HepG2 (cell line): ENCODE results near the gene NXN. TPM values are rescaled to one million over a fixed set of nuclear protein-coding genes. Genes with fewer than 3 reads are reported as not detected.

Experiments used
- AGO1 ChIP-seq: fragments of 200-400 bp; formaldehyde crosslinking; IDR thresholded peaks from 2 replicates; pipeline ENCODE4 v1.6.1; 2017; ENCODE audit warnings: mild to moderate bottlenecking, low read depth, low read length, moderate library complexity; ENCODE audit not compliant: poor library complexity, severe bottlenecking
- DZIP1 ChIP-seq: sonication (generic); formaldehyde crosslinking; IDR thresholded peaks from 2 replicates; pipeline ENCODE4 v1.5.0; 2020; ENCODE audit warnings: mild to moderate bottlenecking, missing genetic modification reagents
- FOXO1 ChIP-seq: sonication (generic); formaldehyde crosslinking; IDR thresholded peaks from 2 replicates; pipeline ENCODE4 v1.4.0; 2020; ENCODE audit warnings: missing genetic modification reagents
- HES4 ChIP-seq: sonication (generic); formaldehyde crosslinking; IDR thresholded peaks from 2 replicates; pipeline ENCODE4 v1.9.0; 2021; ENCODE audit warnings: mild to moderate bottlenecking, missing genetic modification reagents, borderline replicate concordance
- KDM1A ChIP-seq: IDR thresholded peaks from 2 replicates; pipeline ENCODE4 v1.6.1; 2016; ENCODE audit warnings: missing compliant biosample characterization
- KLF12 ChIP-seq: sonication (generic); formaldehyde crosslinking; IDR thresholded peaks from 2 replicates; pipeline ENCODE4 v1.4.0; 2020; ENCODE audit warnings: missing genetic modification reagents, borderline replicate concordance
- MATR3 ChIP-seq: sonication (generic); formaldehyde crosslinking; IDR thresholded peaks from 2 replicates; pipeline ENCODE4 v1.4.0; 2020; ENCODE audit warnings: missing genetic modification reagents
- MTA1 ChIP-seq: sonication (generic); formaldehyde crosslinking; IDR thresholded peaks from 2 replicates; pipeline ENCODE4 v1.4.0; 2020; ENCODE audit warnings: missing genetic modification reagents, mild to moderate bottlenecking, borderline replicate concordance
- MXI1 ChIP-seq: IDR thresholded peaks from 3 replicates; pipeline ENCODE4 v1.6.1; 2012; ENCODE audit warnings: low read depth, low read length, inconsistent platforms, borderline replicate concordance
- MZF1 ChIP-seq: sonication (generic); formaldehyde crosslinking; IDR thresholded peaks from 2 replicates; pipeline ENCODE4 v1.8.1; 2023; ENCODE audit warnings: mild to moderate bottlenecking, missing genetic modification reagents, borderline replicate concordance
- POLR2G ChIP-seq: fragments of 200-400 bp; formaldehyde crosslinking; IDR thresholded peaks from 2 replicates; pipeline ENCODE4 v1.6.1; 2018; ENCODE audit warnings: mild to moderate bottlenecking, low read depth, low read length, moderate library complexity
- TEF ChIP-seq: sonication (generic); formaldehyde crosslinking; IDR thresholded peaks from 2 replicates; pipeline ENCODE4 v1.5.0; 2020; ENCODE audit warnings: missing genetic modification reagents
- TSC22D2 ChIP-seq: sonication (generic); formaldehyde crosslinking; IDR thresholded peaks from 2 replicates; pipeline ENCODE4 v1.5.1; 2020; ENCODE audit warnings: missing genetic modification reagents, mild to moderate bottlenecking, borderline replicate concordance
- ZFP36L1 ChIP-seq: sonication (generic); formaldehyde crosslinking; IDR thresholded peaks from 2 replicates; pipeline ENCODE4 v1.8.0; 2022; ENCODE audit warnings: mild to moderate bottlenecking, missing genetic modification reagents, moderate library complexity
- ZNF225 ChIP-seq: sonication (generic); formaldehyde crosslinking; IDR thresholded peaks from 2 replicates; pipeline ENCODE4 v1.4.0; 2020; ENCODE audit warnings: mild to moderate bottlenecking, missing genetic modification reagents
- ZNF235 ChIP-seq: sonication (generic); formaldehyde crosslinking; IDR thresholded peaks from 2 replicates; pipeline ENCODE4 v1.8.1; 2023; ENCODE audit warnings: mild to moderate bottlenecking, missing genetic modification reagents, borderline replicate concordance
- ZNF44 ChIP-seq: sonication (generic); formaldehyde crosslinking; IDR thresholded peaks from 2 replicates; pipeline ENCODE4 v1.5.1; 2020; ENCODE audit warnings: mild to moderate bottlenecking, missing genetic modification reagents
- ZNF614 ChIP-seq: IDR thresholded peaks from 2 replicates; pipeline ENCODE4 v1.6.1; 2018; ENCODE audit warnings: missing biosample characterization, missing genetic modification reagents, inconsistent platforms, borderline replicate concordance
- ZNF75D ChIP-seq: sonication (generic); formaldehyde crosslinking; IDR thresholded peaks from 2 replicates; pipeline ENCODE4 v1.8.1; 2023; ENCODE audit warnings: missing genetic modification reagents, mild to moderate bottlenecking, borderline replicate concordance
- ZNF772 ChIP-seq: sonication (generic); formaldehyde crosslinking; IDR thresholded peaks from 2 replicates; pipeline ENCODE4 v1.5.0; 2020; ENCODE audit warnings: mild to moderate bottlenecking, missing genetic modification reagents
- ZNF781 ChIP-seq: sonication (generic); formaldehyde crosslinking; IDR thresholded peaks from 2 replicates; pipeline ENCODE4 v1.5.1; 2020; ENCODE audit warnings: borderline replicate concordance, mild to moderate bottlenecking, missing genetic modification reagents; ENCODE audit errors: not compliant biosample characterization
- ZSCAN31 ChIP-seq: sonication (generic); formaldehyde crosslinking; IDR thresholded peaks from 2 replicates; pipeline ENCODE4 v1.5.0; 2020; ENCODE audit warnings: low read depth, mild to moderate bottlenecking, missing genetic modification reagents
- polyA plus RNA-seq, 8 experiments: library from polyadenylated mRNA; depleted of rRNA in 3 of 8; stranded (reverse) in 7 of 8; unstranded in 1 of 8; fragments of >200 nt; fragmentation: Illumina TruSeq in 4 of 8; extraction: Trizol in 4 of 8; gene quantifications; 2 replicates each; pipeline versions ENCODE4 v1.2.1 to v1.2.3, GENCODE V29; 2011 to 2016; ENCODE audit warnings: low read depth in 4 of 8, missing spikeins in 1 of 8, mixed read lengths in 1 of 8; ENCODE audit not compliant: insufficient read depth in 1 of 8
- total RNA-seq, 5 experiments: library from RNA; depleted of rRNA; stranded (reverse); fragments of >200 nt; fragmentation: Illumina TruSeq; extraction: Trizol; gene quantifications; 2 replicates each; pipeline ENCODE4 v1.2.3, GENCODE V29; 2016; ENCODE audit warnings: low read depth in 1 of 5
- TF ChIP-seq, protein P1 (sequence below): sonication (generic); formaldehyde crosslinking; IDR thresholded peaks from 2 replicates; pipeline ENCODE4 v1.4.0; 2020; ENCODE audit warnings: mild to moderate bottlenecking, missing genetic modification reagents

Gene NXN
- total and polyA plus RNA-seq, 2 of the 13 experiments (the other 11 are each of a cell fraction or from before 2014, with no cell fraction given): 22.2 to 24.3 TPM

DNA sequence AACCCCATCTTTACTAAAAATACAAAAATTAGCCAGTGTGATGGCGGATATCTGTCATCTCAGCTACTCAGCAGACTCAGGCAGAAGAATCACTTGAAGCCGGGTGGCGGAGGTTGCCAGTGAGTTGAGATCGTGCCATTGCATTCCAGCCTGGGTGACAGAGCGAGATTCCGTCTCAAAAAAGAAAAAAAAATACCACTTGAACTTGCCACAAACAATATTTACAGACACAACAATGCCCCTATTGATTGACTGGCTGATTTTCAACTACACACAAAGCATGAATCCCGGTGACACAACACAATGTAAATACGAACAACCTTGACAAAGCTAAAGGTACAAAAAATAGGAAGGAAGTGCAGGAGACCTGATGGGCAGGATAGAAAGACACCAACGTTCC lies 49.3 kb downstream of the NXN start (continued):
- TF ChIP-seq AGO1: no peak
- no peak; the same call in 1 of the 2 replicates for TF ChIP-seq TEF (CRISPR knock-in tag)
- no peak for TF ChIP-seq DZIP1 (CRISPR knock-in tag)
- TF ChIP-seq ZNF44: no peak
- TF ChIP-seq ZNF614: peak; percentile 95
- TF ChIP-seq KLF12 (CRISPR knock-in tag): no peak
- no peak for TF ChIP-seq MATR3 (CRISPR knock-in tag)
- TF ChIP-seq ZNF225 (CRISPR knock-in tag): no peak
- TF ChIP-seq POLR2G: no peak
- TF ChIP-seq TSC22D2 (CRISPR knock-in tag): 0 out of 2 replicates have a peak, but pooled peaks have one; percentile 53
- no peak; the same call in 1 of the 2 replicates for TF ChIP-seq MTA1
- TF ChIP-seq, protein P1, sequence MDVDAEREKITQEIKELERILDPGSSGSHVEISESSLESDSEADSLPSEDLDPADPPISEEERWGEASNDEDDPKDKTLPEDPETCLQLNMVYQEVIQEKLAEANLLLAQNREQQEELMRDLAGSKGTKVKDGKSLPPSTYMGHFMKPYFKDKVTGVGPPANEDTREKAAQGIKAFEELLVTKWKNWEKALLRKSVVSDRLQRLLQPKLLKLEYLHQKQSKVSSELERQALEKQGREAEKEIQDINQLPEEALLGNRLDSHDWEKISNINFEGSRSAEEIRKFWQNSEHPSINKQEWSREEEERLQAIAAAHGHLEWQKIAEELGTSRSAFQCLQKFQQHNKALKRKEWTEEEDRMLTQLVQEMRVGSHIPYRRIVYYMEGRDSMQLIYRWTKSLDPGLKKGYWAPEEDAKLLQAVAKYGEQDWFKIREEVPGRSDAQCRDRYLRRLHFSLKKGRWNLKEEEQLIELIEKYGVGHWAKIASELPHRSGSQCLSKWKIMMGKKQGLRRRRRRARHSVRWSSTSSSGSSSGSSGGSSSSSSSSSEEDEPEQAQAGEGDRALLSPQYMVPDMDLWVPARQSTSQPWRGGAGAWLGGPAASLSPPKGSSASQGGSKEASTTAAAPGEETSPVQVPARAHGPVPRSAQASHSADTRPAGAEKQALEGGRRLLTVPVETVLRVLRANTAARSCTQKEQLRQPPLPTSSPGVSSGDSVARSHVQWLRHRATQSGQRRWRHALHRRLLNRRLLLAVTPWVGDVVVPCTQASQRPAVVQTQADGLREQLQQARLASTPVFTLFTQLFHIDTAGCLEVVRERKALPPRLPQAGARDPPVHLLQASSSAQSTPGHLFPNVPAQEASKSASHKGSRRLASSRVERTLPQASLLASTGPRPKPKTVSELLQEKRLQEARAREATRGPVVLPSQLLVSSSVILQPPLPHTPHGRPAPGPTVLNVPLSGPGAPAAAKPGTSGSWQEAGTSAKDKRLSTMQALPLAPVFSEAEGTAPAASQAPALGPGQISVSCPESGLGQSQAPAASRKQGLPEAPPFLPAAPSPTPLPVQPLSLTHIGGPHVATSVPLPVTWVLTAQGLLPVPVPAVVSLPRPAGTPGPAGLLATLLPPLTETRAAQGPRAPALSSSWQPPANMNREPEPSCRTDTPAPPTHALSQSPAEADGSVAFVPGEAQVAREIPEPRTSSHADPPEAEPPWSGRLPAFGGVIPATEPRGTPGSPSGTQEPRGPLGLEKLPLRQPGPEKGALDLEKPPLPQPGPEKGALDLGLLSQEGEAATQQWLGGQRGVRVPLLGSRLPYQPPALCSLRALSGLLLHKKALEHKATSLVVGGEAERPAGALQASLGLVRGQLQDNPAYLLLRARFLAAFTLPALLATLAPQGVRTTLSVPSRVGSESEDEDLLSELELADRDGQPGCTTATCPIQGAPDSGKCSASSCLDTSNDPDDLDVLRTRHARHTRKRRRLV (CRISPR knock-in tag): no peak
- no peak for TF ChIP-seq ZNF781 (CRISPR knock-in tag)
- TF ChIP-seq FOXO1: peak; percentile 98
- no peak for TF ChIP-seq ZNF235
- TF ChIP-seq KDM1A (CRISPR knock-in tag): 0 out of 2 replicates have a peak, but pooled peaks have one; percentile 16
- TF ChIP-seq ZSCAN31 (CRISPR knock-in tag): no peak
- TF ChIP-seq MXI1: peak; percentile 62; the same call in 1 of the 3 replicates
- TF ChIP-seq MZF1 (CRISPR knock-in tag): no peak
- no peak for TF ChIP-seq ZNF75D (CRISPR knock-in tag)
- peak; percentile 89; the same call in 1 of the 2 replicates for TF ChIP-seq ZNF772 (CRISPR knock-in tag)
- TF ChIP-seq ZFP36L1 (CRISPR knock-in tag): peak; percentile 80; the same call in 1 of the 2 replicates
- TF ChIP-seq HES4 (CRISPR knock-in tag): no peak
